ENCODE results near the gene CYS1.
A peak's percentile ranks its signal among the peaks of the same experiment; 100 is the strongest.
"Not testable (repeated sequence)": the region's sequence is repeated elsewhere in the genome, so short reads cannot be mapped to it uniquely, and the experiment has no call there.

CYS1 gene

DNA sequence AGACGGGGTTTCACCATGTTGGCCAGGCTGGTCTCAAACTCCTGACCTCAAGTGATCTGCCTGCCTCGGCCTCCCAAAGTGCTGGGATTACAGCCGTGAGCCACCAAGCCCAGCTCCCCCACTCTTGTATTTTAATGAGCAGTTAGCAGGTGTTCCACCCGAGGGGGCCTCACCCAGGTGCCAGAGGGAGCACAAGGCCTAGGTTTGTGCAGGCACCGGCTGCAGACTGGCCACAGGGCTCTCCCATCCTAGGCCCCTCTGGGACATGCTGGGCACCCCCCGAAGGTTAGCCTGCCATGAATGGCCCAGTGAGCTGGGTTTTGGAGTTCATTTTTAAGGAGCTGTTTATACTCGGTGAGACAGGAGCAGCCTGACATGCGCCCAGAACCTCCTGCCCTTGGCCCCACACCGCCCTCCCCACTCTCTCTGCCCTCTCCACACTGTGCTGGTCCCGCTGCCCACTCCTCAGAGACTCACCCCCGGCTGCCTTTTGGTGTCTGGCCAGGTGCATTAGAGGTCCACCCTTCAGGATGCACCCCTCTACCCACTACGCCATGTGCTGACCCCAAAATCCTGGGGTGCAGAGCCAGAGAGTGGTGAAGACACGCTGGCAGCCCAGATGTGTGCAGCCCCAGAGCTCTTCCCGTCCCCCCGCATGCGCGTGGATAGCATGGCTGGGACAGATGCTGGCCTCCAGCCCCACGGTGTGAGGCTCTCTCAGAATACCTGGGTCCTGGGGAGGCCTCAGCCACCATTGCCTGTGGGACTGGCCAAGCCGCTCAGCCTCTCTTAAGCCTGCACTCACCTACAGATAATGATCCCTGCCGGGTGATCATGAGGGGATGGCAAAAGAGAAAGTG lies 48.1 kb downstream of the CYS1 start:
- no peak for DNase-seq (ENCODE audit: low read depth in 3 of 3, low spot score in 1 of 3)

DNA sequence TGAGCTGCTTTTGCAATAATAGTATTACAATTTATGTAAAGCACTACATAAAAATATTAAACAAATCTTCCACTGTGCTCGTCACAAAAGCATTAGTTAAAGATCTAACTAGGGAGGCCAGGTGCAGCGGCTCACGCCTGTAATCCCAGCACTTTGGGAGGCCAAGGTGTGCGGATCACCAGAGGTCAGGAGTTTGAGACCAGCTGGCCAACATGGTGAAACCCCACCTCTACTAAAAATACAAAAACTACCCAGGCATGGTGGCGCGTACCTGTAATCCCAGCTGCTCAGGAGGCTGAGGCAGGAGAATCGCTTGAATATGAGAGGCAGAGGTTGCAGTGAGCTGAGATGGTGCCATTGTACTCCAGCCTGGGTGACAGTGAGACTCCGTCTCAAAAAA lies 49.4 kb downstream of the CYS1 start:
- DNase-seq (ENCODE audit: low read depth in 3 of 3, low spot score in 1 of 3), result not testable (repeated sequence)

DNA sequence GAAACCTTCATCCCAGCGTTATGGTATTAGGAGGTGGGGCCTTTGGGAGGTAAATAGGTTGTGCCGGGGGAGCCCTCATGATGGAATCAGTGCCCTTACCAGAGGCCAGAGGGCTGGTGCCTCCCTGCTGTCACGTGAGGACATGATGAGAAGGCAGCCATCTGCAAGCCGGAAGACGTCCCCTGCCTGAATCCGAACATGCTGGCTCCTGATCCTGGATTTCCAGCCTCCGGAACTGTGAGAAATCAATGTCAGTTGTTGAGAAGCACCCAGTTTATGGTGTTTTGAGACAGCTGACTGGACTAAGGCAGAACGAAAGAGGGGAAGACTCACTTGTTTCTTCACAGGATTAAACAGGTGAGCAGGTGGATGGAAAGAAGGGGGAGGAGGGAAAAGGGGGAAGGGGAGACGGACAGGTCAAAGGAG lies 49.9 kb downstream of the CYS1 start:
- no peak for DNase-seq (ENCODE audit: low read depth in 3 of 3, low spot score in 1 of 3)

DNA sequence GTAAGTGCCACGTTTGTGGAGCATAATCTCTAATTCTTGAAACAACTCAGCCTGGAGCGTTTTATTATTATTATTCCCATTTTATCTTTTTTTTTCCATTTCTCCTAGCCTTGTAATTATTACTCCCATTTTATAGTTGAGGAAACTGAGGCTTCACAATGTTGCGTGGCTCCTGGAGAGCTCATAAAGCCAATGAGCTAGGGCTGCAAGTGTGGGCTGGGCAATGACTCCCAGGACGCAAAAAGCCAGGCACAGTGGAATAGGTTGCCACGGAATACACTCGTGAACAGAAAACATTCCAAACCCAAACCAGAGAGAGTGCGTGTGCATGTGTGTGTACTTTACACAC lies 50.4 kb downstream of the CYS1 start:
- no peak for DNase-seq (ENCODE audit: low read depth in 3 of 3, low spot score in 1 of 3)

DNA sequence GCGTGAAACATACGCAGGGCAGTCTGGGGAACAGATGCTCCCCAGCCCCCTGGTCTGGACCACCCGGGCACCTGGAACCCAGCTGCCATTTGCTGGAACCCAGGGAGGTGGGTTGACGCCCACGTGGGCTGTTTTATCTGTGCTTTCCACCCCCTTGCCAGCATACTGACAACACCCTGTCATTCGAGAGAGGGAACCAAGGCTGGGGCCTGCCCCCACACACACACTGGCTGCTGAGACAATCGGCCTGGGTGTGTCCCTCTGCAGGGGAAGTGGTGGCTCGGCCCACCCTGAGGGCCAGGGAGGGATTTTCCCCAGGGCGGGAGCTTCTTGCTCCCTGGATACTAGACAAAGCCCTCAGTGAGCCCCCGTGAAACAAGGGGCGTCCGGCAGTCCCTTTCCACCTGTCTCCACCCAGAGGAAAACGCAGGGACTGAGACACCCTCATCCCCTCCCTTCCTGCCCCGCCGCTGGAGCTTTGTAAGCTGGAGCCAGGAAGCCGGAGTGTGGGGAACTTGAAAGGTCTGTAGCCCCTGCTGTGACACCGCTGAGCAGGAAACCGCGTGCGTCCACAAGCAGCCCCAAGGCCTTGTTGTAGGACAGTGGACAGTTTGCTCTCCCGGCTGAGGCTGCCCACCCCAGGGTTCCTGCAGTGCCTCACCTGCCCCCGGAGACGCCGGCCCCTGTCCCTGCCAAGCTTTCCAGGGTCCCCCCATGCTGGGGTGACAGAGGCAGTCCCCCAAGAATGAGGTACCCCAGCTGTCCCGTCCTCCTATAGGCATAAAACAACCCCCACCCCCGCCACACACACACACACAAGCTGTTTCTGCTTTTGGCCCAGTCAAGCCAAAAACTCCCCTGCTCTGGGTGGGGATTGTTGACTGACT lies 51.0 kb downstream of the CYS1 start:
- DNase-seq (ENCODE audit: low read depth in 3 of 3, low spot score in 1 of 3), result peak in 1 of 3 donors; percentile 27

DNA sequence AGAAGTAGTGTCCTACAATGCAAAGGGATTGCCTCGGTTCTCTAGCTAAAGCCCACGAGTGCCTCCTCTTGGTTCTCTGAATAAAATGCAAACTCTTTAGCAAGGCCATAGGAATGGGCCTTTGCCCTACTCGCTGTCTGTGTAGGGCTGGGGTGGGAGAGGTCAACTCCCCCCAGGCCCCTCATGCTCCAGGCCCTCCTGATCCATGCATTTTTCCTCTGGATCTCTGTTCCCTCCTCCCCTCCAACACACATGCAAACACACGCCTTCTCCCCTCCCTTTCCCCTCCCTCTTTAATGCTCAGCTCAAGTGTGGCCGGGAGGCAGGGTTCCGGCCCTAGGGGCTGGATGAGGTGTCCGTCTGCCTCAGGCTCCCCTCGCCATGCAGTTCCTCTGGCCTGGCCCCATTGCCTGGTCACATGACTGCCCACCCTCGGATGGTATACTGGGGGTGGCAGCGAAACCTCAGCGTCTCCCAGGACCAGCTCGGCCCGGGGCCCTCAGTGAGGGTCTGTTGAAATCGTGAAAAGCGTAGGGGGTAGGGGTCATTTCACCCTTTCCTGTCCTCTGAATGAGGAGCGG lies 51.7 kb downstream of the CYS1 start:
- DNase-seq (ENCODE audit: low read depth in 3 of 3, low spot score in 1 of 3), result no peak

DNA sequence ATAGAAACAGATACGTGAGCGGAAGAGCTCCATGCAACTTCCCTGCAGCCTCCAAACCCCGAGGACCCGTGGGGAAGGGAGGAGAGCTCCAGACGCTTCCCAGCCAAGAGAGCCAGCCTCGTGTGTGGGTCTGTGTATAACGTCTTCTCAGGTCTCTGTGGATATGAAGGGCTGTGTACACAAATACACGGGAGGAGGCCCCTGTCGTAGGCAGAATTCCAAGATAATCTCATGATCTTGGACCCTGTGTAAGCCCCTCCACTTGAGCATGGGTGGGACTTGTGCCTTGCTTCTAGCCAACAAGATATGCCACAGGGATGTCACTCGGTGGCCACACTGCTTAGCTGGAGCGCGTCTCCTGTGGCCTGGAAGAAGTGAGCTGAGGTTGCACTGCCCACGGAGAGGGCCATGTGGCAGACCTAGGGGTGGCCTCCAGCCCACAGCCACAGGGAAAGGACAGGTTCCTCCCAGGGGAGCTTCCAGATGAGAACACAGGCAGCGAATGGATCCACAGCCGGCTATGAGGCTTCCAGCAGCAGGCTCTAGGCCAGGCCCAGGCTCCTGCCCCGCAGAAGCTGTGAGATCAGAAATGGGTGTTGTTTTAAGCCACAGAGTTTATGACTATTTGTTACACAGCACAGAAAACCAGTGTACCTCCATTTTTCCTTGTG lies 52.4 kb downstream of the CYS1 start:
- DNase-seq (ENCODE audit: low read depth in 3 of 3, low spot score in 1 of 3), result no peak

DNA sequence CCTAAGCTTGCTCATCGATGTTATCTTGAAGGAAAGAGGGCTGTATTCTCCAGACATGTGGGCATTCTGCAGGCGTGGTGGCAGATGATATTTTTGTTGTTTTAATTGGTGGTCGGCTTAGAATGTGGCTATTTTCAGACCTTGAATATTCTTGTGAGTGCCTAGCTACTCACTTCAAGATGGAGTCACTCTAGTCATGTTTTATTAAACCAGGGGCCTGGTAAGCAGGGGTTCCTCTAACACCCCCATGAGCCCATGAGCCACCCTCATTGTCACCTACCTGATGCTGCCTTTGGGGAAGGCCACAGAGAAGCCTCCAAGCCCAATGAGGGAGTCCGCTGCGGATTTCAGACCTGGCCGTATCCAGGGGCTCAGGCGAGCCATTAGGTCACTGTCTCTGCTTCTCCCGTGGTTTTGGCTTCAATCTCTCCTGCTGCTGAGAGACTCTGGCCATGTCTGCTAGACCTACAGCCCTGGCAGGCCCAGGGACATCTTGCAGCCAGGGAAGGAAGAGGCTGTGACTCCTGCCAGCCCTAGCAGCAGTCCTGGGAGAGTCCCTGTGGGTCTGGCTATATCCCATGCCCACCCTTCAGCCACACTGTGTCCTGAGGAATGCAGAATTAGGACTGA lies 53.2 kb downstream of the CYS1 start:
- DNase-seq (ENCODE audit: low read depth in 3 of 3, low spot score in 1 of 3), result no peak

DNA sequence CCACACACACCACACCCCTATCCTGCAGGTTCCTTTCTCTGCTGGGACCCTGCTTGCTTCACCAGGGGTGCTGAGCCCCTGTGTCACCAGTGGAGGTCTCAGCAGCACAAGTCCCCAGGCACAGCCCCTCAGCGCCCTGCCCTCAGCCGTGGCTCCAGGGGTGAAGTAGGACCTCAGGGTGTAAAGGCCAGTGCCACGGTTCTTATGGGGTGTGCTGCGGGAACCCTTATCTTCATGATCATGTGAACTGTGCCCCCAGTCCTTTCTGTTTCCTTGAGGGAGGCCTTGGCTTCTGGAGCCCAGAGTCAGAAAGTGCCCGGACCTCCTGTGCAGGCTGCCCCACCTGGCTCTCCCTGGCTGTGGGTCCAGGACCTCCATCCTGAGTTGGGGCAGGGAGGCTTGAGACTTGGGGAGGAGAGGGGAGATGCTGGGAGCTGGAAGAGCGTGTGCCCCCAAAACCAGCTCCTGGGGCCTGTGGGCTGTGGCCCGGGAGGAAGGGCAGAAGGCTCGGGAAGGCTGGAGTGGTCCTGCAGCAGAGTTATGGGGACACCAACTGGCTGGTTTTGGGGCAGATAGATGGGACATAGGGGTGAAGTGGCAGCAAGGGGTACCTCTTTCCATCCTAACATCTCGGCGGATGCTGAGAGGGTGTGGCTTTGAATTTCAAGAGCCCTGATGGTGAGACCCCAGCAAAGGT lies 57.1 kb downstream of the CYS1 start:
- DNase-seq (ENCODE audit: low read depth in 3 of 3, low spot score in 1 of 3), result no peak

DNA sequence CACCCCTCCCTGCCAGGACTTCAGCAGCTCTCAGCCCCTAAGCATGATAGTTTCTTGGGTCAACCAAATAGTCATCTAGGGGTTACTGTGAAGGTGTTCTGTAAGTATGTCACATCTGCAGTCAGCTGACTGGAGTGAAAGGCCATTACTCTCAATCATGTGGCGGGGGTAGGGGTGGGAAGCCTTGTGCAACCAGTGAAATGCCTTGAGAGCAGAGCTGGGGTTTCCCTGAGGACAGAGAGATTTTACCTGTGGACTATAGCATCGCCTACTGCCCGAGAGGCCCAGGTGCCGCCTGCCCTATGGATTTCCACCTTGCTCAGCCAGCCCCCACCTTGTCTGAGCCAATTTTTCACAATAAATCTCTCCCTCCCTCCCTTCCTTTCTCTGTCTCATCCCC lies 57.8 kb downstream of the CYS1 start:
- no peak for DNase-seq (ENCODE audit: low read depth in 3 of 3, low spot score in 1 of 3)

DNA sequence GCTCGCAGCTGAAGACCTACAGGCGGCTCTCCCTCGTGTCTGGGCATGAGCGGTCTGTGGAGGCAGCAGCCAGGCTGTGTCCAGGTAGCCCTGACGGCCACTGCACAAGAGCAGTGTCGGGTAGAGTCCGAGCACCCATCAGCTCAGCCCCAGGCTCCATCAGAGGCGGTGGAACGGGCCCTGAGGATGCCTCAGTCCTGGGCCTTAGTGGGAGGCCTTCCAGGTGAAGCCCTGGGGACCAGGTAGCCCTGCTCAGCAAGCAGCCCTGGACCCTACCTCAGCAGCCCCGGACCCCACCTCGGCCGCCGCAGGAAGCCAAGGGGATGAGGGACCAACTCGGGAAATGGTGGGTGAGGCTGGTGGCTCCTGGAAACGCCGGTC lies 58.2 kb downstream of the CYS1 start:
- no peak for DNase-seq (ENCODE audit: low read depth in 3 of 3, low spot score in 1 of 3)

DNA sequence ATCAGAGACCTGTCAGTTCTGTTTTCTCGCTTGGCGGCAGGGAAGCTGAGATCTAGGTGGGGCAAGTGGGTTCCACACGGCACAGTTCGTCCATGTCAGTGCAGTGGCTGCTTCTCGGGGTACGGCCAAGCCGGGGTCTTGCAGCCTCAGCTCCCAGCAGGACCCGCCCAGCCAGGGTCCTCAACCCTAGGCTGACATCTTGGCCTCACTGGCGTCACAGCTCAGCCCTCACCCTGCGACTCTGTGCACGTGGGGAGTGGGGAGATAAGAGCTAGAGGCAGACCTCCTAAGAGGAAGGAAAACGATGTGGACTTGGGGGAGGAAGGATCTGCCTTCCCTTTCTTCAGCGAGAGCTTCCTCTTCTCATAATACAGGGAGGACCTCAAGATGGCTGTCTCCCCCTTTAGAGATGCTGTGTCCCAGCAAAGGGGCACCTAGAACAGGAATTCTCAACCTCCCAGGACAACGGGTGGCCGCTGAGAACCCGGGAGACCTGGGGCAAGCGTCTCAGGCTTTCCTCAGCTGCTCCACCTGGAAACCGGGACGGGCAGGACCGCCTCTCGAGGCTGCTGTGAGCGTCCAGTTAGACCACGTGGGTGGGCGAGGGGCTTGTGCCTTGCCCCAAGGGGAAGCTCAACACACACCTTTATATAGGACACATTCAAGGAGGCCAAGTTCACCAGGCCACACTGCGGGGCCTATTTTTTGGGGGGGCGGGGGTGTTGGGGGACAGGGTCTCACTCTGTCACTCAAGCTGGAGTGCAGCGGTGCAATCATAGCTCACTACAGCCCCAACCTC lies 60.4 kb downstream of the CYS1 start:
- DNase-seq (ENCODE audit: low read depth in 3 of 3, low spot score in 1 of 3), result no peak

DNA sequence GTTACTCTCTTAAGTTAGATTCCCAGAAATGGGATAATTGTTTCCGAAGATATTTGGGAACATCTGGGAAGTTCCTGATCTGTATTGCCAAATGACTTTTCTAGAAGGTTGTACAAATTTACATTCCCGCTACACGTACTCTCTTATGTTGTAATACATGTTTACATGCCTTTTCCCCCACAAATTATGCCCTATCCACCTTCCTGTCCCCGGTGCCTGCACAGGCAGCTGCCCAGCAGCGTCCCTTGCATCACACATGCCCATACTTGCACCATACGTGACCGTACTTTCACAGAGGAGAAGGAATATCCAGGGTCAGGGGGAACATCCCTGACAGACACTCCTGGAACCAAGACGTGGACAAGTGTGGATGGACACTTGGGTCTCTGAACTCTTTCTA lies 61.0 kb downstream of the CYS1 start:
- DNase-seq (ENCODE audit: low read depth in 3 of 3, low spot score in 1 of 3), result no peak

DNA sequence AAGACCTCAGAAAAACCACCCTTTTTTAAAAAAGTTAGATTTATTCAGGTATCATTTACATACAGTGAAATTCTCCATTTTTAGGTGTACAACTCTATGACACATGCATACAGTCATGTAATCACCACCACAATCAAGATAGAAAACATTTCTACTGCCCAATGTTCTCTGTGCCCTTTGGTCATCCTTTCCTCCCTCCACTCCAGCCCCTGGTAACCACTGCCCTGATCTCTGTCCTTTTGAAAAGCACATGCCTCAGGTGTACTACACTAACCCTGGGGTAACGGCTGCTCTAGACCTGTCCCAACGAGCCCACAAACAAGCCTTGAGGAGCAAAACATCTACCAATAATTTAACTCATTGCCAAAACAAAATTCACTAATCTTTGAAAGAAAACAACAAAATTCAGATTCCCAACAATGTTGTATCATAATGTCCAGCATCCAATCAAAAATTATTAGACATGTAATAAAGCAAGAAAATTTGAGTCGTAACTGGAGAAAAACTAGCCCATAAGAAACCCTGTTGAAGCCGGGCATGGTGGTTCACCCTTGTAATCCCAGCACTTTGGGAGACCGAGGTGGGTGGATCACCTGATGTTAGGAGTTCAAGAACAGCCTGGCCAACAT lies 62.8 kb downstream of the CYS1 start:
- DNase-seq (ENCODE audit: low read depth in 3 of 3, low spot score in 1 of 3), result no peak

DNA sequence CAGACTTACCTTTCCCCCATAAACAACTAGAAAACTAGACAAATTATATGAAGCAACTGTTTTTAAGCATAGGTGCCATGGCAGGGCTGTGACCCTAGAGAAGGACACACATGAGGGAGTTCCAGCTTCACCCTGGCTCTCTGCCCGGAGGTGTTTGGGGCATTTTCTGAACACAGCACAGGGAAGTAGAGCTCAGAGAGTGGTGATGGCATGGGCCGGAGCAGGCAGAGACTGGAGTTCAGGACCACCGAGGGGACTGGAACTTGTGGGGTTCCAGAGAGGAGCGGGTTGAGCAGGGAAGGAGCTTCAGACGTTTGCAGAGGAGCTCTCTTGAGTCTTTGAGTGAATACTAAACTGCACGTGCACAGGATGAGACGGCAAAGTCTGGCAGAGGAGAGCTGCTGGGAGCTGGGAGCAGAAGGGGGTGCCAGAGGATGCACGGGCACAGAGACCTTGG lies 63.4 kb downstream of the CYS1 start:
- DNase-seq (ENCODE audit: low read depth in 3 of 3, low spot score in 1 of 3), result no peak

DNA sequence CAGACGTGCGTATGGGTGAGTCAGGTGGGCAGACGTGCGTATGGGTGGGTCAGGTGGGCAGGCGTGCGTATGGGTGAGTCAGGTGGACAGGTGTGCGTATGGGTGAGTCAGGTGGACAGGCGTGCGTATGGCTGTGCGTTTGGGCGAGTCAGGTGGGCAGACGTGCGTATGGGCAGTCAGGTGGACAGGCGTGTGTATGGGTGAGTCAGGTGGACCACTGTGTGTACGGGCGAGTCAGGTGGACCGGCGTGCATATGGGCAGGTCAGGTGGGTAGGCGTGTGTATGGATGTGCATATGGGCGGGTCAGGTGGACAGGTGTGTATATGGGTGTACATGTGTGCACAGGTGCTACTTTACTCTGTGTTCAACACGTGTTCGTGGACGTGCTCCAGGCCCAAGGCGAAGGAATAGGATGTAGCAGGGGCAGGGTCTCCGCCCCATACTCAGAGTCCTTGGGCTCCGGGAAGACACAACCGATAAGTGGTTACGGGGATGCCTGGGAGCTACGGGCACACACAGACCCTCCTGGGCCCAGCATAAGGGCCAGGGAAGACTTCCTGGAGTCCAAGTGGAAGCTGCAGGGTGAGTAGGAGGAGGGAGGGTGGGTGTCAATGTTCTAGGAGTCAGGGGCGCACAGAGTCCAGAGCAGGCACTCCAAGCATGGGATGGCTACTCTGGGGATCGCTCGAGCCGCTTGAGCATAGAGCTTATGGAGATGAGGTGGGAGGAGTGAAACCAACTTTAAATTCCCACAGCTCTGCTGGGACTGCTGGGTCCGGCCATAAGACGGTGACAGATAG lies 64.0 kb downstream of the CYS1 start:
- no peak for DNase-seq (ENCODE audit: low read depth in 3 of 3, low spot score in 1 of 3)

DNA sequence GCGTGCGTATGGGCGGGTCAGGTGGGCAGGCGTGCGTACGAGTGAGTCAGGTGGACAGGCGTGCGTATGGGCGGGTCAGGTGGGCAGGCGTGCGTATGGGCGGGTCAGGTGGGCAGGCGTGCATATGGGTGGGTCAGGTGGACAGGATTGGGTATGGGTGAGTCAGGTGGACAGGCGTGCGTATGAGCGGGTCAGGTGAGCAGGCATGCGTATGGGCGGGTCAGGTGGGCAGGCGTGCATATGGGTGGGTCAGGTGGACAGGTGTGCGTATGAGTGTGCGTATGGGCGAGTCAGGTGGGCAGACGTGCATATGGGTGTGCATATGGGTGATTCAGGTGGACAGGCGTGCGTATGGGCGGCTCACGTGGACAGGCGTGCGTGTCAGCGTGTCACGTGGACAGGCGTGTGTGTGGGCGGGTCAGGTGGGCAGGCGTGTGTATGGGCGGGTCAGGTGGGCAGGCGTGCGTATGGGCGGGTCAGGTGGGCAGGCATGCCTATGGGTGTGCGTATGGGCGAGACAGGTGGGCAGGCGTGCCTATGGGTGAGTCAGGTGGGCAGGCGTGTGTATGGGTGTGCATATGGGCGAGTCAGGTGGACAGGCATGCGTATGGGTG lies 64.7 kb downstream of the CYS1 start:
- not testable (repeated sequence) for DNase-seq (ENCODE audit: low read depth in 3 of 3, low spot score in 1 of 3)
